K562 (cell line): ENCODE measurements around the gene ATCAY. TPM values are rescaled to one million over a fixed set of nuclear protein-coding genes. Genes with fewer than 3 reads are reported as not detected.
A peak's percentile ranks its signal among the peaks of the same experiment; 100 is the strongest.

ENCODE experiments used
- ATF1 ChIP-seq, 2 experiments: fragments of 450-650 bp in 1 of 2; IDR thresholded peaks; 2 replicates each; pipeline ENCODE4 v1.6.1; 2016; ENCODE audit warnings: missing compliant biosample characterization in 1 of 2, missing genetic modification characterization in 1 of 2
- ATF4 ChIP-seq: fragments of 450-650 bp; formaldehyde crosslinking; IDR thresholded peaks from 2 replicates; pipeline ENCODE4 v1.4.0; 2022; ENCODE audit warnings: mild to moderate bottlenecking, moderate library complexity
- ATF7 ChIP-seq: fragments of 450-650 bp; IDR thresholded peaks from 2 replicates; pipeline ENCODE4 v1.7.1; 2014; ENCODE audit warnings: mild to moderate bottlenecking, moderate library complexity
- BRCA1 ChIP-seq, 2 experiments: fragments of 450-650 bp in 1 of 2; sonication (generic) in 1 of 2; formaldehyde crosslinking in 1 of 2; IDR thresholded peaks; 2 replicates each; pipeline versions ENCODE4 v1.5.0 to v1.6.1; 2017 to 2020; ENCODE audit warnings: mild to moderate bottlenecking in 1 of 2, missing genetic modification reagents in 1 of 2
- CAMTA2 ChIP-seq: fragments of 250-450 bp; sonication (Bioruptor Pico); conservative IDR thresholded peaks from 2 replicates; pipeline ENCODE4 v1.5.1; 2022
- CBX1 ChIP-seq: sonication (generic); IDR thresholded peaks from 2 replicates; pipeline ENCODE4 v1.6.1; 2016; ENCODE audit warnings: antibody characterized with exemption, low read depth, mild to moderate bottlenecking
- EHMT2 ChIP-seq: fragments of 450-650 bp; IDR thresholded peaks from 2 replicates; pipeline ENCODE4 v1.6.1; 2018; ENCODE audit warnings: antibody characterized with exemption
- EP400 ChIP-seq: fragments of 450-650 bp; IDR thresholded peaks from 2 replicates; pipeline ENCODE4 v1.6.1; 2017; ENCODE audit warnings: antibody characterized with exemption, mild to moderate bottlenecking, moderate library complexity
- HDAC2 ChIP-seq: fragments of 450-650 bp; IDR thresholded peaks from 2 replicates; pipeline ENCODE4 v1.6.1; 2016; ENCODE audit warnings: mild to moderate bottlenecking
- HNRNPH1 ChIP-seq: fragments of 200-400 bp; formaldehyde crosslinking; optimal IDR thresholded peaks from 2 replicates; pipeline ENCODE3; 2017; ENCODE audit warnings: low read depth, mild to moderate bottlenecking, low read length, moderate library complexity
- MCM3 ChIP-seq: fragments of 450-650 bp; IDR thresholded peaks from 2 replicates; pipeline ENCODE4 v1.6.1; 2016
- MEIS2 ChIP-seq: fragments of 450-650 bp; IDR thresholded peaks from 2 replicates; pipeline ENCODE4 v1.6.1; 2014; ENCODE audit warnings: mild to moderate bottlenecking; ENCODE audit not compliant: partially characterized antibody
- NR2C1 ChIP-seq, 2 experiments: fragments of 450-650 bp; IDR thresholded peaks; 2 replicates each; pipeline ENCODE4 v1.6.1; 2017; ENCODE audit warnings: mild to moderate bottlenecking in 2 of 2, antibody characterized with exemption in 1 of 2, inconsistent platforms in 1 of 2, missing compliant biosample characterization in 1 of 2, missing genetic modification characterization in 1 of 2
- PRMT5 ChIP-seq: sonication (generic); formaldehyde crosslinking; IDR thresholded peaks from 2 replicates; pipeline ENCODE4 v1.5.0; 2020; ENCODE audit warnings: missing genetic modification reagents
- TCF3 ChIP-seq: sonication (generic); formaldehyde crosslinking; IDR thresholded peaks from 2 replicates; pipeline ENCODE4 v1.4.0; 2020; ENCODE audit warnings: mild to moderate bottlenecking, missing genetic modification reagents
- TFAM ChIP-seq: fragments of 250-450 bp; sonication (Bioruptor Pico); conservative IDR thresholded peaks from 2 replicates; pipeline ENCODE4 v1.5.0; 2021; ENCODE audit warnings: mild to moderate bottlenecking, moderate library complexity
- TSC22D4 ChIP-seq: fragments of 450-650 bp; IDR thresholded peaks from 2 replicates; pipeline ENCODE4 v1.6.1; 2016; ENCODE audit warnings: missing genetic modification characterization, missing biosample characterization, control low read depth
- ZBTB17 ChIP-seq: fragments of 450-650 bp; formaldehyde crosslinking; IDR thresholded peaks from 2 replicates; pipeline ENCODE4 v1.4.0; 2020; ENCODE audit warnings: mild to moderate bottlenecking
- ZC3H8 ChIP-seq: fragments of 450-650 bp; IDR thresholded peaks from 2 replicates; pipeline ENCODE4 v1.6.1; 2017
- ZKSCAN3 ChIP-seq: fragments of 250-450 bp; sonication (Bioruptor Pico); IDR thresholded peaks from 2 replicates; pipeline ENCODE4 v1.4.0; 2020
- ZNF134 ChIP-seq: fragments of 250-450 bp; sonication (Bioruptor Pico); conservative IDR thresholded peaks from 2 replicates; pipeline ENCODE4 v1.4.0; 2020
- ZNF24 ChIP-seq: fragments of 450-650 bp; IDR thresholded peaks from 2 replicates; pipeline ENCODE4 v1.6.1; 2016
- ZNF253 ChIP-seq: fragments of 250-450 bp; sonication (Bioruptor Pico); conservative IDR thresholded peaks from 2 replicates; pipeline ENCODE4 v1.6.1; 2021; ENCODE audit warnings: mild to moderate bottlenecking
- polyA plus RNA-seq, 8 experiments: library from polyadenylated mRNA; depleted of rRNA in 4 of 8; stranded (reverse) in 5 of 8; unstranded in 3 of 8; fragments of >200 nt; fragmentation: Nextera tagmentation in 2 of 8; fragmentation: Illumina TruSeq in 1 of 8; extraction: Ambion mirVana in 2 of 8; extraction: Trizol in 1 of 8; gene quantifications; 2 replicates each; pipeline versions ENCODE4 v1.2.1 to v1.2.3, GENCODE V29; 2011 to 2014; ENCODE audit warnings: inconsistent platforms in 1 of 8, missing spikeins in 1 of 8
- total RNA-seq, 7 experiments: library from RNA; depleted of rRNA in 6 of 7; stranded (reverse); fragments of >200 nt in 6 of 7; fragmentation: Illumina TruSeq in 2 of 7; extraction: Trizol in 2 of 7; gene quantifications; 2 replicates each; pipeline versions ENCODE4 v1.2.1 to v1.2.3, GENCODE V29; 2011 to 2021; ENCODE audit warnings: low replicate concordance in 1 of 7
- TF ChIP-seq, protein P1 (sequence below): fragments of 450-650 bp; IDR thresholded peaks from 2 replicates; pipeline ENCODE4 v1.6.1; 2016; ENCODE audit warnings: antibody characterized with exemption
- TF ChIP-seq, protein P2 (sequence below), 3 experiments: fragments of 200-800 bp in 1 of 3; sonication (Bioruptor generic) in 1 of 3; sonication (generic) in 1 of 3; formaldehyde crosslinking in 1 of 3; IDR thresholded peaks; 2 replicates each; pipeline versions ENCODE4 v1.6.1 to v1.8.0; 2016 to 2022; ENCODE audit warnings: mild to moderate bottlenecking in 2 of 3, missing compliant biosample characterization in 2 of 3, missing genetic modification characterization in 2 of 3, missing genetic modification reagents in 1 of 3
- TF ChIP-seq, protein P3 (sequence below): fragments of 250-450 bp; sonication (Bioruptor Pico); IDR thresholded peaks from 2 replicates; pipeline ENCODE4 v1.5.0; 2021

Gene ATCAY
- total and polyA plus RNA-seq, 9 of the 15 experiments (the other 6 are each of a cell fraction or from before 2014, with no cell fraction given), result not detected

GRCh38 chr19:3950871-3951861 lies 70.7 kb downstream of the ATCAY start (continued):
- TF ChIP-seq CBX1, result 0 out of 2 replicates have a peak, but pooled peaks have one; percentile 11
- TF ChIP-seq ZNF24, result no peak
- TF ChIP-seq, protein P1, sequence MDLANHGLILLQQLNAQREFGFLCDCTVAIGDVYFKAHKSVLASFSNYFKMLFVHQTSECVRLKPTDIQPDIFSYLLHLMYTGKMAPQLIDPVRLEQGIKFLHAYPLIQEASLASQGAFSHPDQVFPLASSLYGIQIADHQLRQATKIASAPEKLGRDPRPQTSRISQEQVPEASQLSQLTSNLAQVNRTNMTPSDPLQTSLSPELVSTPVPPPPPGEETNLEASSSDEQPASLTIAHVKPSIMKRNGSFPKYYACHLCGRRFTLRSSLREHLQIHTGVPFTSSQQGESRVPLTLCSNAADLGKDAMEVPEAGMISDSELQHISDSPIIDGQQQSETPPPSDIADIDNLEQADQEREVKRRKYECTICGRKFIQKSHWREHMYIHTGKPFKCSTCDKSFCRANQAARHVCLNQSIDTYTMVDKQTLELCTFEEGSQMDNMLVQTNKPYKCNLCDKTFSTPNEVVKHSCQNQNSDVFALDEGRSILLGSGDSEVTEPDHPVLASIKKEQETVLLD, result peak; percentile 73
- no peak for TF ChIP-seq ATF7
- no peak; the same call in 1 of the 2 replicates for TF ChIP-seq EP400
- no peak for TF ChIP-seq ZNF134 (CRISPR knock-in tag)
- no peak for TF ChIP-seq NR2C1 (IDR thresholded peaks at IDR 0.05)
- no peak for TF ChIP-seq NR2C1 (tag; IDR thresholded peaks at IDR 0.05)
- TF ChIP-seq, protein P2, sequence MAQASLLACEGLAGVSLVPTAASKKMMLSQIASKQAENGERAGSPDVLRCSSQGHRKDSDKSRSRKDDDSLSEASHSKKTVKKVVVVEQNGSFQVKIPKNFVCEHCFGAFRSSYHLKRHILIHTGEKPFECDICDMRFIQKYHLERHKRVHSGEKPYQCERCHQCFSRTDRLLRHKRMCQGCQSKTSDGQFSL (CRISPR knock-in tag; IDR thresholded peaks at IDR 0.05), result peak; percentile 75; the same call in 1 of the 2 replicates
- TF ChIP-seq, protein P2 (tag; IDR thresholded peaks at IDR 0.05), result no peak
- no peak for TF ChIP-seq PRMT5 (CRISPR knock-in tag)
- no peak for TF ChIP-seq MCM3
- TF ChIP-seq ZKSCAN3 (CRISPR knock-in tag), result no peak
- TF ChIP-seq, protein P3, sequence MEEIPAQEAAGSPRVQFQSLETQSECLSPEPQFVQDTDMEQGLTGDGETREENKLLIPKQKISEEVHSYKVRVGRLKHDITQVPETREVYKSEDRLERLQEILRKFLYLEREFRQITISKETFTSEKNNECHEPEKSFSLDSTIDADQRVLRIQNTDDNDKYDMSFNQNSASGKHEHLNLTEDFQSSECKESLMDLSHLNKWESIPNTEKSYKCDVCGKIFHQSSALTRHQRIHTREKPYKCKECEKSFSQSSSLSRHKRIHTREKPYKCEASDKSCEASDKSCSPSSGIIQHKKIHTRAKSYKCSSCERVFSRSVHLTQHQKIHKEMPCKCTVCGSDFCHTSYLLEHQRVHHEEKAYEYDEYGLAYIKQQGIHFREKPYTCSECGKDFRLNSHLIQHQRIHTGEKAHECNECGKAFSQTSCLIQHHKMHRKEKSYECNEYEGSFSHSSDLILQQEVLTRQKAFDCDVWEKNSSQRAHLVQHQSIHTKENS (CRISPR knock-in tag), result no peak
- TF ChIP-seq MEIS2, result no peak
- no peak for TF ChIP-seq ZBTB17 (CRISPR knock-in tag)
- no peak for TF ChIP-seq CAMTA2 (CRISPR knock-in tag)
- TF ChIP-seq ATF1 (CRISPR knock-in tag; IDR thresholded peaks at IDR 0.05), result no peak
- no peak for TF ChIP-seq ATF1 (tag; IDR thresholded peaks at IDR 0.05)
- TF ChIP-seq TSC22D4 (tag), result no peak
- no peak for TF ChIP-seq EHMT2
- no peak for TF ChIP-seq ATF4 (CRISPR knock-in tag)
- TF ChIP-seq ZNF253 (CRISPR knock-in tag), result no peak
- no peak for TF ChIP-seq TFAM (CRISPR knock-in tag)
- peak; percentile 86 for TF ChIP-seq TCF3 (CRISPR knock-in tag)
- TF ChIP-seq ZC3H8, result 0 out of 2 replicates have a peak, but pooled peaks have one; percentile 58
- TF ChIP-seq BRCA1 (IDR thresholded peaks at IDR 0.05), result no peak
- no peak for TF ChIP-seq BRCA1 (CRISPR knock-in tag; IDR thresholded peaks at IDR 0.05)
- peak; percentile 60; the same call in 1 of the 2 replicates for TF ChIP-seq HDAC2
- TF ChIP-seq HNRNPH1, result no peak
